ENCODE results near the gene MYCT1. TPM values are rescaled to one million over a fixed set of nuclear protein-coding genes. Genes with fewer than 3 reads are reported as not detected.
"Not testable (repeated sequence)": the region's sequence is repeated elsewhere in the genome, so short reads cannot be mapped to it uniquely, and the experiment has no call there.

Gene MYCT1
- total RNA-seq, 1 donor = 2.6 TPM

- H3K4me3 ChIP-seq (ENCODE audit: low read depth, low read length) = no peak overlapping the region
- DNase-seq (ENCODE audit: low read depth) = no peak
- TF ChIP-seq CTCF (IDR thresholded peaks at IDR 0.05; ENCODE audit: insufficient read depth, low read length) = no peak
Measured at GRCh38 chr6:152680151-152680550, 17.5 kb upstream of the MYCT1 start.

GRCh38 chr6:152680879-152681517 is 16.7 kb upstream of the MYCT1 start:
- H3K4me3 ChIP-seq (ENCODE audit: low read depth, low read length) = no peak overlapping the region
- no peak for DNase-seq (ENCODE audit: low read depth)
- TF ChIP-seq CTCF (IDR thresholded peaks at IDR 0.05; ENCODE audit: insufficient read depth, low read length) = no peak

GRCh38 chr6:152682141-152682540 is 15.6 kb upstream of the MYCT1 start:
- no peak for DNase-seq (ENCODE audit: low read depth)
- no peak for TF ChIP-seq CTCF (IDR thresholded peaks at IDR 0.05; ENCODE audit: insufficient read depth, low read length)
- no peak overlapping the region for H3K4me3 ChIP-seq (ENCODE audit: low read depth, low read length)

GRCh38 chr6:152682935-152683334 is 14.8 kb upstream of the MYCT1 start:
- H3K4me3 ChIP-seq (ENCODE audit: low read depth, low read length); DNase-seq (ENCODE audit: low read depth): not testable (repeated sequence)

- TF ChIP-seq CTCF (IDR thresholded peaks at IDR 0.05; ENCODE audit: insufficient read depth, low read length) = no peak
- no peak overlapping the region for H3K4me3 ChIP-seq (ENCODE audit: low read depth, low read length)
Measured at GRCh38 chr6:152685819-152686218, 11.9 kb upstream of the MYCT1 start.

GRCh38 chr6:152695372-152696045 is 2.2 kb upstream of the MYCT1 start:
- H3K4me3 ChIP-seq (ENCODE audit: low read depth, low read length) = no peak overlapping the region
- DNase-seq (ENCODE audit: low read depth) = peak; percentile 59
- no peak for TF ChIP-seq CTCF (IDR thresholded peaks at IDR 0.05; ENCODE audit: insufficient read depth, low read length)

More at GRCh38 chr6:152685819-152686218, 11.9 kb upstream of the MYCT1 start:
- DNase-seq (ENCODE audit: low read depth) = no peak

- DNase-seq (ENCODE audit: low read depth) = peak; percentile 95
- no peak overlapping the region for H3K4me3 ChIP-seq (ENCODE audit: low read depth, low read length)
- TF ChIP-seq CTCF (IDR thresholded peaks at IDR 0.05; ENCODE audit: insufficient read depth, low read length) = no peak
Measured at GRCh38 chr6:152696522-152696921, 1.2 kb upstream of the MYCT1 start.

All from fibroblast of the aortic adventitia (primary cell).